Measurements from ENCODE around the gene ITPR2.

DNA sequence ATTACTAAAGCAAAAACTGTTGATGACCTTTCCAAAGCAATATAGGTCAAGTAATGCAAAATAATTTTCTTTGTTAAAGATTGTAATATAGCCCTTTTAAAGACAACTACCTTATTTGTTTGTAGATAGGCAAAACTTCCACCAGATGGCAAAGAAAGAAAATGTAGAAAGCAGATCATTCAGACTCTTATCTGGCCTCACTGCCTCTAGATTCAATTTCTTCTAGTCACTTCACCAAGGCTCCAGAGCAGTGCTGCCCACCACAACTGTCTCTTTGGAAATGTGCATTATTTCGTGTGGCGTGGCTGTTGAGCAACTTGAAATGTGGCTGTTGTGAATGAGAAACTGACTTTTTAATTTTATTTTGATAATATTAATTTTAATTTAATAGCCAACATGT is 127.1 kb downstream of the ITPR2 start:
- TF ChIP-seq LEF1 (IDR thresholded peaks at IDR 0.05; ENCODE audit: borderline replicate concordance) (no peak), ELF4 (IDR thresholded peaks at IDR 0.05) (no peak), SP1 (IDR thresholded peaks at IDR 0.05) (no peak), HDGF (IDR thresholded peaks at IDR 0.05; ENCODE audit: borderline replicate concordance) (no peak), SUZ12 (IDR thresholded peaks at IDR 0.05) (no peak), L3MBTL2 (conservative IDR thresholded peaks at IDR 0.05) (no peak), FOXK2 (IDR thresholded peaks at IDR 0.05) (no peak), BHLHE40 (IDR thresholded peaks at IDR 0.05; ENCODE audit: borderline replicate concordance) (no peak), ZNF384 (IDR thresholded peaks at IDR 0.05) (no peak), ARNT (IDR thresholded peaks at IDR 0.05) (no peak), NFRKB (IDR thresholded peaks at IDR 0.05) (no peak)
